GM19238 (cell line): ENCODE measurements around the gene HERC2.
A peak's percentile ranks its signal among the peaks of the same experiment; 100 is the strongest.
"Not testable (repeated sequence)": the region's sequence is repeated elsewhere in the genome, so short reads cannot be mapped to it uniquely, and the experiment has no call there.

Experiments
- DNase-seq: peaks from one replicate; pipeline ENCODE4 v3.0.0; 2011; ENCODE audit warnings: low spot score; ENCODE audit not compliant: insufficient read length

Gene HERC2

GRCh38 chr15:28286031-28286430 is 35.9 kb downstream of the HERC2 start:
- no peak for DNase-seq

DNA sequence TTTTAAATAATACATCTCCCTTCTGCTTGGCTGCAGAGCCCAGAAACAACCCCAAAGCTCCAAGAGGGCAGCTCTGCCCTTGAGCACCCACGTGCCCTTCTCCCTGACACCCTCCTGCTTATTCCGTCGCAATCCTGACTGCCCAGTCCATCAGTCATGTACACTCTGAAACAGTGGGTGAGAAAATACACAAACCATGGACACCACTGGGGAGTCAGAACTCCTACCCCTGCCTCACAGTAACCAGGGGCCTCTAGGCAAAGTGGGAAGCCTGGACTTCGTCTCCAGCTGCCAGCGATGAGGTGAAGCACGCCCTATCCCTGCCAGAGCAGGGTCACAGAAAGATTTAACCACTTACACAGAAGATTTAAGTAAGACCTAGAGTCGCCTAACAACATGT is 40.1 kb downstream of the HERC2 start:
- DNase-seq = no peak

GRCh38 chr15:28274635-28275034 is 47.3 kb downstream of the HERC2 start:
- no peak for DNase-seq

- DNase-seq = no peak
Observed at GRCh38 chr15:28273873-28274610, 47.9 kb downstream of the HERC2 start.

- DNase-seq = no peak
Observed at GRCh38 chr15:28273468-28273867, 48.5 kb downstream of the HERC2 start.

DNA sequence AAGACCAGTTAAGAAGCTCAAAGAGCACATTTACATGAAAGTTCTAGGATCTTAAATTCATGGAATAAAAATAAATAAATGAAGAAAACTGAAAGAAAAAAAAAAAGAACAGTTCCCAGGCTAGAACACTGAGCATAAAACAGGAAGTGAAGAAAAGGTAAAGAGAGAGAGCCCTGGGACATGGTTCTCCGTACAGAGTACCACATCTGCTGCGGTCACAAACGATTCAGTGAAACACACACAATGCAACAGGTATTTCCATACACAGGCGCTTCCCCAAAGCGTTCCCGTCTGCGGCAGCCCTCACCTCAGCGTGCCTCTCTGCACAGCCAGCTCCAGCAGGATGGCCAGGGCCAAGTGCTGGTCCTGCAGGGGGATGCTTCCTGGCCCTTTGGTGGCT is 49.4 kb downstream of the HERC2 start:
- DNase-seq = no peak

DNA sequence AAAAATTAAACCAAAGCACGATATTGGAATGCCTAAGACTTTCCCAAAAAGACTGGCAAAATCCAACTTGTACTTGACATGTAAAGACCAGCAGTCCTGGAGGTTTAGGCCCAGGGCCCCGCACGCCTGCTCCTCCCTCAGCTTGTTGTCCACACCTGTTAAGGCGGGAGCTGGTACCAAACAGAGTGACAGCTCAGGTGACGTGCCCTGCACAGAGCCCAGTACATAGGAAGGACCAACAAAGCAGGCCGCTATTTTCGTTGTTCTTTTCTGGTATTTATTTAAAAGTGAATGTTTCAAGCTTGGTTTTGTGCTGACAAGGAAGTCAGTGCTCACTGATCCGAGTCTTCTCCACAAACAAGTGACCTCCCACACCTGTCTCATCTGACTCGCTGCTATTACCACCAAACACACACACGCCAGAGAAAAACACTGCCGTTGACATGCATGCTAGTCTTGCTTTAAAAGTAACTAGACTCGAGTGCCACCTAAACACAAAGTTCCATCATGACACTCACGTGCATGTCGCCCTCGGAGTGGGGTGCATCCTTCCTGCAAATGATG is 50.2 kb downstream of the HERC2 start:
- no peak for DNase-seq

DNA sequence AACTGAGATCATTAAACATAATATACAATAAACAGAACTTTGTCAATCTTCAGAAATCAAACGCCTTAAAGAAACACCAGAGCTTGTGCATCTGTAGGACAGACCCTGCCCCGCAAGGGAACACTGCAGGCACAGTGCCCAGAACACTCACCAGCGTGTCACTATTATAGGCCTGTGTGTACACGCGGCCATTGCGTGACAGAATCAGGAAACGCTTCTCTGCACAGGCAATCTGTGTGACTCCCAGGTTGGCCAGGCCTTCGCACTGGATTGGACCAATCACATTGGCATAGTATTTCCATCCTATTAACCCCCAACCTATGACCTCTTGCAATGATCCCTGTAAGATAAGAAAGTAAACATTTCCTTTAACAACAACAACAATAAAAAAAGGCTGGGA is 52.9 kb downstream of the HERC2 start:
- DNase-seq = no peak

DNA sequence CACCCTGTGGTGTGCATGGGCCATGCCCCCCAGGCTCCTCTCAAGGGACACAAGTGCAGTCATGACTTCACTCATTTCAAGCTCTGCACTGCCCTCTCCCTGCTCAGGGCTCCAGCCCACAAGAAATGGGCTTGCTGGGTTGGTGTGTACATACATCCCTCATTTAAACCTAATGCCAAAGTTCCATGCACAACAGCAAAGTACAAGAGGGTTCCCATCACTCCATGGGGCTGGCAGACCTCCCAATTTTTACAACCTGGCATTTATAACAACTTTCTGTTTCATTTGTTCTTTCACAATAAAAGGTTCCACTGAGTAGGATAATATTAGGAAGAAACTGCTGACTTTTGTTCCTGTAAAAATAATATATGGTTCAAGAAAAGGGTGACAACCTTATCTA is 54.3 kb downstream of the HERC2 start:
- DNase-seq = no peak

- no peak for DNase-seq
Observed at GRCh38 chr15:28265334-28266019, 56.5 kb downstream of the HERC2 start.

DNA sequence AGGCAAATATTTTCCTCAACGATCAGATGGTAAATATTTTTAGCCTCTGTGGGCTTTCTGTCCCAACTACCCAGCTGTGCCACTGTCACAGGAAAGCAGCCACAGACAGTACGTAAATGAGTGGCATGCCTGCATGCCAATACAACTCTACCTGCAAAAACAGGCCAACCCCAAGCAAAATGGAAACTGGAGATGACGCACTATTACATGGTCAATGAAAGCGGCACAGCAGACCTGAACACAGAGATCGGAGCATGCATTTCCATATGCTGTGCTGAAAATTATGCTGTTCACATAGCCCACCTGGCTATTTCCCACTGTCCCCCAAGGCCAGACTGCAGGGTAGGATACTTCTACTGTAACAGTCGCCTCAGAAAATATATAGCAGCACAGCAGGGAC is 57.8 kb downstream of the HERC2 start:
- no peak for DNase-seq

GRCh38 chr15:28262438-28262837 is 59.5 kb downstream of the HERC2 start:
- DNase-seq = no peak

GRCh38 chr15:28260722-28261121 is 61.3 kb downstream of the HERC2 start:
- no peak for DNase-seq

GRCh38 chr15:28260317-28260716 is 61.7 kb downstream of the HERC2 start:
- DNase-seq = no peak

GRCh38 chr15:28255965-28256364 is 66.0 kb downstream of the HERC2 start:
- no peak for DNase-seq

DNA sequence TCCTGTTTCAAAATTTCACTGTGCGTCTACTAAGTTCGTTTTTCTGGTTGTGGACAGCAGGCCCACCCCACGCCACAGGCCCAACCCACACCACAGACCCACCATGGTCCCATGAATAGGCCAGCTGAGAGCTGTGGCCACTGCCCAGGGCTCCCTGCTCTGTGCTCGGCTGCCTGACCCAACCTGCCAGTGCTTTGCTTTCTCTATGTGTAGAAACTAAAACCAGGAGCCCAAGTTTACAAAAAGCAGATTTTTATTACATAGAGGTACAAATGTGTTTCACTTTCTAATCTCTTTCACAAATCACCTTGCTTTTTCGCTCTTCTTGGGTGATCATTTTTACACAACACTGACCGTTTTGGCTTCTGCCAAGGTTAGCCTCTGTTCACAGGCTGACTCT is 69.1 kb downstream of the HERC2 start:
- DNase-seq = peak; percentile 7

- DNase-seq = no peak
Observed at GRCh38 chr15:28246605-28247004, 75.4 kb downstream of the HERC2 start.

DNA sequence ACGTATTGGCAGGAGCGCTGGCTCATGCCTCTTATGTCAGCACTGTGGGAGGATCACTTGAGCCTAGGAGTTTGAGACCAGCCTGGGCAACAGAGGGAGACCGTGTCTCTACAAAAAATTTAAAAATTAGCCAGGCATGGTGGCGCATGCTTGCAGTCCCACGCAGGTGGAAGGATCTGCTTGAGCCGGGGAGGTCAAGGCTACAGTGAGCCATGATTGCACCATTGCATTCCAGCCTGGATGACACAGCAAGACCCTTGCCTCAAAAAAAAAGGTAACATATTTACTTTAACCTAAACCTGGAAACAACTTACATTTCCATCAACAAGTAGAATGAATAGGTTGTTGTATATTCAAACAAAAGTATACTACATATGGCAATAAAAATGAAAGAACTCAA is 78.1 kb downstream of the HERC2 start:
- no peak for DNase-seq

- DNase-seq = no peak
Observed at GRCh38 chr15:28243399-28243798, 78.6 kb downstream of the HERC2 start.

- DNase-seq = not testable (repeated sequence)
Observed at GRCh38 chr15:28238296-28238695, 83.7 kb downstream of the HERC2 start.

GRCh38 chr15:28231743-28232142 is 90.2 kb downstream of the HERC2 start:
- DNase-seq = not testable (repeated sequence)

DNA sequence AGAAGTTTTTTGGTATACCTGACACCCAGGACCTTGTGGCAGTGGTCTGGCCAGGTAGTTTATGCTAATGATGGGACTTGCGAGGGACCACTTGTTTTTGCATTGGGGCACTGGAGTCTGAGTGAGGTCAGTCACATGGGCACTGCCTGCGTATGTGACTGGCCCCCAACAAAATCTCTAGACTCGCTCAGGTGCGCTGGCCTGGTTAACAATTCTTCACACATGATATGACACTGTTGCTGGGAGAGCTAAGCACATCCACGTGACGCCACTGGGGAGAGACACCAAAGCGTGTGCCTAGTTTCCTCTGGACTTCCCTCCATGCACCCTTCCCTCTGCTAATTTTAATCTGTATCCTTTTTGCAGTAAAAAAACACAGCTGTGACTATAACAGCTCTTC is 90.6 kb downstream of the HERC2 start:
- not testable (repeated sequence) for DNase-seq
